Measurements from ENCODE around the gene CDC14A. TPM values are rescaled to one million over a fixed set of nuclear protein-coding genes. Genes with fewer than 3 reads are reported as not detected.

CDC14A gene
- total RNA-seq, 1 experiment from 2014 or later: 6.6 TPM

DNA sequence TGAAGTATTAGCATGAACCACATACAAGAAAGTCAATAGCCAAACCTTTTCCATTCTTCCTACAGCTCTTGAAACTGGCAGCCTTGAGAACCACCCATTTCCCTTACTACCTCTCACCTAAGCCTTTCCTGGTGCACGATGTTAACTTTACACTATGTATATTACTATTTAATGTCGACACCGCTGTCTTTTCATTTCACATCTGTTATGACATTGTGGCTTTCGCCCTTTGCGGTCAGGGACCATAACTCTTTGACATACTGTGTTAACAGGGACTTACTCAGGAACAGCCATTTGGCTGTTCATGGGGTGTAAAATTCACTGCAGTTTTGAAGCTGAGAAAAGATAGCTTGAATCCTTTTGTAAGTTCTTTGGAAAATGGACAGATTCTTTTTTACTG, 164.6 kb downstream of the CDC14A start:
- no peak for TF ChIP-seq SIN3A (IDR thresholded peaks at IDR 0.05; ENCODE audit: borderline replicate concordance, insufficient read depth, low read depth, low read length)
- TF ChIP-seq POLR2AphosphoS5 (IDR thresholded peaks at IDR 0.05; ENCODE audit: low read depth, low read length): no peak
- TF ChIP-seq, protein P1, sequence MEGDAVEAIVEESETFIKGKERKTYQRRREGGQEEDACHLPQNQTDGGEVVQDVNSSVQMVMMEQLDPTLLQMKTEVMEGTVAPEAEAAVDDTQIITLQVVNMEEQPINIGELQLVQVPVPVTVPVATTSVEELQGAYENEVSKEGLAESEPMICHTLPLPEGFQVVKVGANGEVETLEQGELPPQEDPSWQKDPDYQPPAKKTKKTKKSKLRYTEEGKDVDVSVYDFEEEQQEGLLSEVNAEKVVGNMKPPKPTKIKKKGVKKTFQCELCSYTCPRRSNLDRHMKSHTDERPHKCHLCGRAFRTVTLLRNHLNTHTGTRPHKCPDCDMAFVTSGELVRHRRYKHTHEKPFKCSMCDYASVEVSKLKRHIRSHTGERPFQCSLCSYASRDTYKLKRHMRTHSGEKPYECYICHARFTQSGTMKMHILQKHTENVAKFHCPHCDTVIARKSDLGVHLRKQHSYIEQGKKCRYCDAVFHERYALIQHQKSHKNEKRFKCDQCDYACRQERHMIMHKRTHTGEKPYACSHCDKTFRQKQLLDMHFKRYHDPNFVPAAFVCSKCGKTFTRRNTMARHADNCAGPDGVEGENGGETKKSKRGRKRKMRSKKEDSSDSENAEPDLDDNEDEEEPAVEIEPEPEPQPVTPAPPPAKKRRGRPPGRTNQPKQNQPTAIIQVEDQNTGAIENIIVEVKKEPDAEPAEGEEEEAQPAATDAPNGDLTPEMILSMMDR (IDR thresholded peaks at IDR 0.05): no peak
- TF ChIP-seq, protein P2, sequence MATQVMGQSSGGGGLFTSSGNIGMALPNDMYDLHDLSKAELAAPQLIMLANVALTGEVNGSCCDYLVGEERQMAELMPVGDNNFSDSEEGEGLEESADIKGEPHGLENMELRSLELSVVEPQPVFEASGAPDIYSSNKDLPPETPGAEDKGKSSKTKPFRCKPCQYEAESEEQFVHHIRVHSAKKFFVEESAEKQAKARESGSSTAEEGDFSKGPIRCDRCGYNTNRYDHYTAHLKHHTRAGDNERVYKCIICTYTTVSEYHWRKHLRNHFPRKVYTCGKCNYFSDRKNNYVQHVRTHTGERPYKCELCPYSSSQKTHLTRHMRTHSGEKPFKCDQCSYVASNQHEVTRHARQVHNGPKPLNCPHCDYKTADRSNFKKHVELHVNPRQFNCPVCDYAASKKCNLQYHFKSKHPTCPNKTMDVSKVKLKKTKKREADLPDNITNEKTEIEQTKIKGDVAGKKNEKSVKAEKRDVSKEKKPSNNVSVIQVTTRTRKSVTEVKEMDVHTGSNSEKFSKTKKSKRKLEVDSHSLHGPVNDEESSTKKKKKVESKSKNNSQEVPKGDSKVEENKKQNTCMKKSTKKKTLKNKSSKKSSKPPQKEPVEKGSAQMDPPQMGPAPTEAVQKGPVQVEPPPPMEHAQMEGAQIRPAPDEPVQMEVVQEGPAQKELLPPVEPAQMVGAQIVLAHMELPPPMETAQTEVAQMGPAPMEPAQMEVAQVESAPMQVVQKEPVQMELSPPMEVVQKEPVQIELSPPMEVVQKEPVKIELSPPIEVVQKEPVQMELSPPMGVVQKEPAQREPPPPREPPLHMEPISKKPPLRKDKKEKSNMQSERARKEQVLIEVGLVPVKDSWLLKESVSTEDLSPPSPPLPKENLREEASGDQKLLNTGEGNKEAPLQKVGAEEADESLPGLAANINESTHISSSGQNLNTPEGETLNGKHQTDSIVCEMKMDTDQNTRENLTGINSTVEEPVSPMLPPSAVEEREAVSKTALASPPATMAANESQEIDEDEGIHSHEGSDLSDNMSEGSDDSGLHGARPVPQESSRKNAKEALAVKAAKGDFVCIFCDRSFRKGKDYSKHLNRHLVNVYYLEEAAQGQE (IDR thresholded peaks at IDR 0.05; ENCODE audit: insufficient read depth in 1 of 2, low read depth in 2 of 2, low read length in 1 of 2): no peak
- no peak for TF ChIP-seq TCF7L2 (IDR thresholded peaks at IDR 0.05; ENCODE audit: low read depth, low read length)
- in situ Hi-C loops (cut with HindIII; ENCODE audit: low pct_unique_long_range_greater_than_20kb, low sequenced_read_pairs): no loop called here
- H3K4me1 ChIP-seq (ENCODE audit: control insufficient read depth, insufficient read depth, low read length): no peaks in the 10 kb centered on the region
- no peak overlapping the region for H3K4me3 ChIP-seq (ENCODE audit: low read depth in 2 of 2, low read length in 2 of 2)
- DNase-seq (ENCODE audit: low read depth, low spot score) (no peak), ATAC-seq (no peak)
- ChIA-PET POLR2A (no interaction called here), CTCF (no interaction called here)
- H3K27ac ChIP-seq (ENCODE audit: low read length): no peak overlapping the region
- H3K27me3 ChIP-seq (ENCODE audit: control insufficient read depth, insufficient read depth, low read length): no peaks in the 10 kb centered on the region
- H3K36me3 ChIP-seq (ENCODE audit: control insufficient read depth, insufficient read depth, low read length): no peaks in the 10 kb centered on the region; the same call in 1 of the 2 replicates
- no peaks in the 10 kb centered on the region for H3K9me3 ChIP-seq (ENCODE audit: control insufficient read depth, insufficient read depth, low read depth, low read length)
- intact Hi-C loops (cut with micrococcal nuclease; ENCODE audit: unreplicated experiment): no loop called here
- BruUV-seq (replicated peaks): no TSS peak

DNA sequence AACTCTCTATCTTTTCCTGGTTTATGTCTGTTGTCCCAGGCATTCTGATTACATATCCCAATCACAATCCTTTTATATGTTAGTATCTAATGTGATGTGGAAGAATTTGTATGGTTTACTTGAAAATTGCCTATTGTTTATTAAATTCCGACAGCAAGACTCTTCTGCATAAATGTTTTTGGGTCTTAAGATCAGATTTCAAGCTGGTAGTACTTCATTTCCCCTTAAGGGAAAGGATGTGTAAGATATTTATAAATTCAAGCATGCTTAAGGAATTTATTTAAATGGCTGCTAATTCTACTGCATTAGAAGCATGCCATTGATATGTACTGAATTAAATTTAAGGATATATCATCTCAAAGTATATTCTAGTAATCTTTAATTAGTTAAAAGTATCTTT, 165.2 kb downstream of the CDC14A start:
- H3K9me3 ChIP-seq (ENCODE audit: control insufficient read depth, insufficient read depth, low read depth, low read length): no peaks in the 10 kb centered on the region
- ATAC-seq: no peak
- ChIA-PET POLR2A (no interaction called here), CTCF (no interaction called here)
- BruUV-seq (replicated peaks): no TSS peak
- TF ChIP-seq, protein P1 (IDR thresholded peaks at IDR 0.05): no peak
- TF ChIP-seq POLR2AphosphoS5 (IDR thresholded peaks at IDR 0.05; ENCODE audit: low read depth, low read length) (no peak), TCF7L2 (IDR thresholded peaks at IDR 0.05; ENCODE audit: low read depth, low read length) (no peak), SIN3A (IDR thresholded peaks at IDR 0.05; ENCODE audit: borderline replicate concordance, insufficient read depth, low read depth, low read length) (no peak)
- TF ChIP-seq, protein P2 (IDR thresholded peaks at IDR 0.05; ENCODE audit: insufficient read depth in 1 of 2, low read depth in 2 of 2, low read length in 1 of 2): no peak
- H3K4me1 ChIP-seq (ENCODE audit: control insufficient read depth, insufficient read depth, low read length): no peaks in the 10 kb centered on the region
- H3K36me3 ChIP-seq (ENCODE audit: control insufficient read depth, insufficient read depth, low read length): no peaks in the 10 kb centered on the region; the same call in 1 of the 2 replicates
- no peak overlapping the region for H3K27ac ChIP-seq (ENCODE audit: low read length)
- H3K27me3 ChIP-seq (ENCODE audit: control insufficient read depth, insufficient read depth, low read length): no peaks in the 10 kb centered on the region
- in situ Hi-C loops (cut with HindIII; ENCODE audit: low pct_unique_long_range_greater_than_20kb, low sequenced_read_pairs): no loop called here
- no peak overlapping the region for H3K4me3 ChIP-seq (ENCODE audit: low read depth in 2 of 2, low read length in 2 of 2)
- DNase-seq (ENCODE audit: low read depth, low spot score): no peak
- intact Hi-C loops (cut with micrococcal nuclease; ENCODE audit: unreplicated experiment): no loop called here
